AG10803 (cell line): ENCODE measurements around the gene FAM229A.

Source experiments
- DNase-seq: peaks from one replicate; pipeline ENCODE4 v3.0.0; 2010; ENCODE audit warnings: low read depth
- H3K4me3 ChIP-seq: 2 replicates; pipeline ENCODE4 v1.5.1; 2011; ENCODE audit warnings: mild to moderate bottlenecking, low read length, control low read depth
- TF ChIP-seq, protein P1 (sequence below): conservative IDR thresholded peaks from 2 replicates; pipeline ENCODE4 v1.5.1; 2011; ENCODE audit warnings: mild to moderate bottlenecking, low read length, control low read depth, inconsistent platforms

The FAM229A gene

DNA sequence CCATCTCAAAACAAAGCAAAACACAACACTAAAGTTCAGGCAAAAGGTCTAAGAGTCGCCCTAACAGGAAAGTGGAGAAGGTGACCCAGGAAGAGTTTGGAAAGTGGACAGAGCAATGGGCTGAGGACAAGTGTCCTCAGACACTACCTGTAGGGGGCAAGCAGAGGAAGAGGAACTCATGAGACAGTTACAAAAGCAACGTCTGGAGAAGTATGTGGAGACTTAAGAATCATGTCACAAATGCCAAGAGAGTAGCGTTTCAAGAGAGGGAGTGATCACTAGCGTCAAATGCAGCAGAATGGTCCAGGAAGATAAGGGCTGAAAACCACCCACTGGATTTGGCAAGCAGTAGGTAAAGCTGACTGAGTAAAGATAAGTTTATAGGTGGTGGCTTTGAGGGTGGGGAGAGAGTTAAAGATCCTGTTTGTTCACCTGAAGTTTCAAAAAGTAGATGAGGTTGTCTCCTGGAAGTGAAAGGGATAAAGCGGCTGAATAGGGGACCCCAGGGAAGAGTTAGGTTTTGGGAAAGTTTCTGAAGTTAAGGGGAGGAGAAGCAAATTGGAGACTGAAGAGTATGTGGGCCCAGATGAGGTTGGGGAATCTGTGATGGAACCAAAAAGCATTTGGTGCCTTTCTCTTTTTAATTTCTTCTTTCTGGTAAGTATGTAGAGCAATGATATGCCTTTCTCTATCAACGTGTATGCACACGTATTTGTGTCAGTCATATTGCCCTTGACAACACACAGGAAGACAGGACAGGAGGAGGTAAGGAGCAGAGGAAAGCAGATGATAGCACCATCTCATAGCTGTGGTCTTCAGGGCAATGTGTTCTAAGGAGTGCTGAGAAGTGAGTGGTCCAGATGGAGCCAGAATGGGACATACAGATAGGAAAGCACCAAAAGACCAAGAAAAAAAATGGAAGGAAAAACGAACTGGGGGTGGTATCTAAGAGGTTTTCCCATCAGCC, 28.9 kb upstream of the FAM229A start:
- DNase-seq, result no peak
- TF ChIP-seq, protein P1, sequence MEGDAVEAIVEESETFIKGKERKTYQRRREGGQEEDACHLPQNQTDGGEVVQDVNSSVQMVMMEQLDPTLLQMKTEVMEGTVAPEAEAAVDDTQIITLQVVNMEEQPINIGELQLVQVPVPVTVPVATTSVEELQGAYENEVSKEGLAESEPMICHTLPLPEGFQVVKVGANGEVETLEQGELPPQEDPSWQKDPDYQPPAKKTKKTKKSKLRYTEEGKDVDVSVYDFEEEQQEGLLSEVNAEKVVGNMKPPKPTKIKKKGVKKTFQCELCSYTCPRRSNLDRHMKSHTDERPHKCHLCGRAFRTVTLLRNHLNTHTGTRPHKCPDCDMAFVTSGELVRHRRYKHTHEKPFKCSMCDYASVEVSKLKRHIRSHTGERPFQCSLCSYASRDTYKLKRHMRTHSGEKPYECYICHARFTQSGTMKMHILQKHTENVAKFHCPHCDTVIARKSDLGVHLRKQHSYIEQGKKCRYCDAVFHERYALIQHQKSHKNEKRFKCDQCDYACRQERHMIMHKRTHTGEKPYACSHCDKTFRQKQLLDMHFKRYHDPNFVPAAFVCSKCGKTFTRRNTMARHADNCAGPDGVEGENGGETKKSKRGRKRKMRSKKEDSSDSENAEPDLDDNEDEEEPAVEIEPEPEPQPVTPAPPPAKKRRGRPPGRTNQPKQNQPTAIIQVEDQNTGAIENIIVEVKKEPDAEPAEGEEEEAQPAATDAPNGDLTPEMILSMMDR, result no peak
- no peak overlapping the region for H3K4me3 ChIP-seq

DNA sequence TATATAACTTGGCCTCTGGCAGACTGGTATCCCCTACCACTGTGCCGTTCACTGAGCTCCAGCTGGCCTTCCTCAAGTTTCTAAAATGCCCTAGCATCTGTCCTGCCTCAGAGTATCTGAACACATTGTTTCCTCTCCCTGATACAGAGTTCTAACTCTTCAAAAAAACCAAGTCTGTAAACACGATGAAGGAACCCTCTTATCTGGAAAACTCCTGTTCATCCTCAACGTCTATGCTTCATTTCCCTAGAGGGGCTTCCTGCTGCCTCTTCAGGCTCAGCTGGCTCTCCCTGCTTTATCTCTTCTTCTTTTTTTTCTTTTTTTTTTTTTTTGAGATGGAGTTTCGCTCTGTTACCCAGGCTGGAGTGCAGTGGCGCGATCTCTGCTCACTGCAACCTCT, 26.4 kb upstream of the FAM229A start:
- TF ChIP-seq, protein P1, result no peak
- no peak overlapping the region for H3K4me3 ChIP-seq
- DNase-seq, result no peak

DNA sequence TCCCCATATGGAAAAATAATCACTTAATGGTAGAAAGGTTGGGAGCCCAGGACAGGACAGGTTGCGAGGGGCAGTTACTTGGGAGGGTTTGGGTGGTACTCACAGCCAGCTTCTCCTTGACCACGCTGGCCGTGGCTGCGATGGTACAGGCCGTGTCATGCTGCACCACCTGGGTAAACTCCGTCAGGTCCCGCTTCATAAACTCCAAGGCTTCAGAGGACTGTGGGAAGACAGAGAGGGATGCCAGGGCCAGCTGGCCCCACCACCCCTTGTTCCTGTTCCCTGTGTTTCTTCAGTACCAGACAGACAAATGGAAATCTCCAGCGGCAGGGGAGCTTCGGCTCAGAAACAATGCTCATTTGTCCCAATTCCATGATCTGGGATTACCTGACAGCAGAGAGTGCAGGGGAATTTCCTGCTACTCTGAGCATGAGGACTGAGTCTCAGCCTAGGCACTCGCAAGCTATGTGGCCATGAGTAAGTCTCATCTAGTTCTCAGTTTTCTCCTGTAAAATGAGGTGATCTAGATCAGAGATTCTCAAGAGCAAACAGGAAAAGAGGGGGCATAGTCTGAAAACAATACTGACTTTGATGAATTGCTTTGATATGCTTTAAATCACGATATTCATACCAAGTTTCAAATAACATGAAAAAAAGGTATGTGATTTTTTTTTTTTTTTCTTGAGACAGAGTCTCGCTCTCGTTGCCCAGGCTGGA, 24.5 kb upstream of the FAM229A start:
- no peak overlapping the region for H3K4me3 ChIP-seq
- DNase-seq, result no peak
- TF ChIP-seq, protein P1, result no peak

DNA sequence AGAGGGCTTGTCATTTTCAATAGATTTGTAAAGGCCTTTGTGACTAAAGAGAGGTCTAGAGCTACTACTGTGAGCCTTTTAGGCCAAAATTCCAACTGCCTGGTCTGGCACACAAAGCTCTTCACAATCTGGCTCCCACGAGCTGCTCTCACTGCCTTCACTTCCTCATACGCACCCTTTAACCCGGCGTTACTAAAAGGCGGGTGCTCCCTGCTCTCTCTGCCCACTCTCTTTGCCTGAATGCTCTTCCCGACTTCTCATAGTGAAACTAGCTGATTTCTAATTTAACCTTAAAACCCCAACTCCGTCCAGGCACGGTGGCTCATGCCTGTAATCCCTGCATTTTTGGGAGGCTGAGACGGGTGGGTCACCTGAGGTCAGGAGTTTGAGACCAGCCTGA, 17.8 kb upstream of the FAM229A start:
- H3K4me3 ChIP-seq, result no peak overlapping the region
- DNase-seq, result no peak
- TF ChIP-seq, protein P1, result no peak

DNA sequence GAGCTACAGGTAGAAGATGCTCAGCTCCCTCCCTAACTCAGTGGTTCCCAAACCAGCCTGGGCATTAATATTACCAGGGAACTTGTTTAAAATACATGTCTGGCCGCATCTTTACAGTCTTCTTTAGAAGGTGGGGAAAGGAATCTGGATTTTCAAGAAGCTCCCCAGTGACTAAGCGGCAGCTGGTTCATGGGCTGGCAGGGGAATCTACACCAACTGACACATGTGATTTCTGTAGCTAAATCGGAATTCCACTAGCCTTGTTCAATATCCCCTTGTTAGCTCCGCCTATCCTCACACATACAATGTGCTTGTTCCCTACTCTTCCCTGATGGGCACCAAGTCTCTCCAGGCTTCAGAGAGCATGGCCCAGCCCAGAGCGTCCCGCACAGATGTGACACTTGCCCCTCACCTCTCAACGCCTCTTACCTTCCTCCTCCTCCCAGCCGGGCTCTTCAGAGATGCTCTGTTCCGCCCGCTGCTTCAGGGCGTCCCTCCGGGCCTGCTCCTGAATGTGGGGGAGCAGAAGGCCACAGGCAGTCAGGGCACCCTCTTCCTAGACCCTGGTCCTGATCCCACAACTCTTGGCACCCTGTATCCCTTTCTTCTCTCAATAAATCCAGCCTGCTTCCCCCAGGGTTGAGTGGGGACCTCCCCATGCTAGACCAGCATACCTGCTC, 15.4 kb upstream of the FAM229A start:
- DNase-seq, result no peak
- no peak overlapping the region for H3K4me3 ChIP-seq
- TF ChIP-seq, protein P1, result no peak

DNA sequence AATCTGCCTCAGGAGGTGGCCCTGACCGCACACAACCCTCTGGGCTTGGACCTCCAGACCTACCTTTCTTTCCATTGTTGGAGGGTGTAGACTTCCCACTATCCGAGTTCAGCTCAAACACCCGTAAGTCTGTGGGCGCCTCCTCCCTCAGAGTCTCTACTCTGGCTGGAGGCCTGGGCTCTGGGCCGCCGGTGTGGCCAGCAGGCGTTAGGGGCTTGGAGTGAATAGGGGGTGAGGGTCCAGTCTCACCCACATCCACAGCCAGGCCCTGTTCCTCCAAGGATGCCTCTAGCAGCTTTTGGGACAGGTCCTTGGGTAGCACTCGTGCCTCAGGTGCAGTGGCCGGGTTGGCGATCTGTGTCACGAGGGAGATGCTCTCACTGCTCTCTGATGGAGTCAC, 13.9 kb upstream of the FAM229A start:
- H3K4me3 ChIP-seq, result no peak overlapping the region
- no peak for DNase-seq
- TF ChIP-seq, protein P1, result no peak
